ENCODE results near the gene GPC6. TPM values are rescaled to one million over a fixed set of nuclear protein-coding genes. Genes with fewer than 3 reads are reported as not detected.
"Not testable (repeated sequence)": the region's sequence is repeated elsewhere in the genome, so short reads cannot be mapped to it uniquely, and the experiment has no call there.

Gene GPC6
- total RNA-seq, 4 donors from 2014 or later, result 6.7 to 67.2 (median 11.1) TPM

- Histone ChIP-seq H3K27me3 (no peaks in the 10 kb centered on the region), H3K9me3 (no peaks in the 10 kb centered on the region), H3K27ac (no peak overlapping the region), H3K36me3 (no peaks in the 10 kb centered on the region), H3K4me1 (no peaks in the 10 kb centered on the region), H3K4me3 (no peak overlapping the region)
- TF ChIP-seq POLR2A (IDR thresholded peaks at IDR 0.05), result no peak
- no peak for TF ChIP-seq CTCF (IDR thresholded peaks at IDR 0.05)
- intact Hi-C loops (cut with DNase I; ENCODE audit: low total_unique reads), result no loop called here
- no peak for DNase-seq
Observed at GRCh38 chr13:94298346-94298745, 1071.7 kb downstream of the GPC6 start.

DNA sequence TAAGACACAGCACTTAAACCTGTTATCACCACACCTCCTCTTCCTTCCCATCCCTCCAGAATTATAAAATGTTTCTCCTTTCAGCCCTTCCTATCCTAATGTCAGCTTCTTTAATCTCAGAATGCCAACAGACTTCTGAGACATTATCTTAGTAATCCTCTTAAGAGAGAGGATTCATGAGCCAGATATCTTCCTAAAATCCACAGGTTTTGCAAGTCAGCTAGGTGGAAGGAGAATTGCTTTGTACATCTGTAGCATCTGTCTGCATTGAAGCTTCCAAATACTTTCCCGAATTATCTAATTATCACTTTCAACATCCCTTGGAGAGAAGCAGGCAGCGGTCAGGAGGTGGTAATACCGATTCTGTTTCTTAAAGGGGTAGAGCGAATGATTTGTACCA is 1073.8 kb downstream of the GPC6 start:
- H3K9me3 ChIP-seq, result no peaks in the 10 kb centered on the region
- intact Hi-C loops (cut with DNase I; ENCODE audit: low total_unique reads), result no loop called here
- H3K27ac ChIP-seq, result no peak overlapping the region
- H3K27me3 ChIP-seq, result no peaks in the 10 kb centered on the region
- no peak for DNase-seq
- no peaks in the 10 kb centered on the region for H3K4me1 ChIP-seq
- no peaks in the 10 kb centered on the region for H3K36me3 ChIP-seq
- TF ChIP-seq CTCF (IDR thresholded peaks at IDR 0.05), result no peak
- TF ChIP-seq POLR2A (IDR thresholded peaks at IDR 0.05), result no peak
- H3K4me3 ChIP-seq, result no peak overlapping the region

DNA sequence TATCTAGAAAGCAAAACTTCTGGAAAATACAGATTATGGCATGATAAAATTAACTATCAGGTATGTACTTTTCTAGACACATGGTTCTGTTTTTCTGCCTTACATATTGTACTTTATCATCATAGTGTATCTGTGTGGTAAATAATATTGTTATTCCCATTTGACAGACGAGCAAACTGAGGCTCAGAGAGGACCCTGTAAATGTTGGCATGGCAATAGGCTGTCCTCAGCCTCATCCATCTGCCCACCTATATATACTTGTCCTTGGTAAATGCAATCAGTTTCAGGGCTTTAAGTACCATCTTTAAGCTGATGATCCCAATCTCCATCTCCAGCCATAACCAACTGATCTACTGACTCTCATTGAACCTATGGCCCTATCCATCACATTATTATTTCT is 1074.9 kb downstream of the GPC6 start:
- intact Hi-C loops (cut with DNase I; ENCODE audit: low total_unique reads), result no loop called here
- no peaks in the 10 kb centered on the region for H3K36me3 ChIP-seq
- H3K27ac ChIP-seq, result no peak overlapping the region
- TF ChIP-seq POLR2A (IDR thresholded peaks at IDR 0.05) (no peak), CTCF (IDR thresholded peaks at IDR 0.05) (no peak)
- no peaks in the 10 kb centered on the region for H3K27me3 ChIP-seq
- no peaks in the 10 kb centered on the region for H3K9me3 ChIP-seq
- H3K4me1 ChIP-seq, result no peaks in the 10 kb centered on the region
- H3K4me3 ChIP-seq, result no peak overlapping the region
- no peak for DNase-seq

DNA sequence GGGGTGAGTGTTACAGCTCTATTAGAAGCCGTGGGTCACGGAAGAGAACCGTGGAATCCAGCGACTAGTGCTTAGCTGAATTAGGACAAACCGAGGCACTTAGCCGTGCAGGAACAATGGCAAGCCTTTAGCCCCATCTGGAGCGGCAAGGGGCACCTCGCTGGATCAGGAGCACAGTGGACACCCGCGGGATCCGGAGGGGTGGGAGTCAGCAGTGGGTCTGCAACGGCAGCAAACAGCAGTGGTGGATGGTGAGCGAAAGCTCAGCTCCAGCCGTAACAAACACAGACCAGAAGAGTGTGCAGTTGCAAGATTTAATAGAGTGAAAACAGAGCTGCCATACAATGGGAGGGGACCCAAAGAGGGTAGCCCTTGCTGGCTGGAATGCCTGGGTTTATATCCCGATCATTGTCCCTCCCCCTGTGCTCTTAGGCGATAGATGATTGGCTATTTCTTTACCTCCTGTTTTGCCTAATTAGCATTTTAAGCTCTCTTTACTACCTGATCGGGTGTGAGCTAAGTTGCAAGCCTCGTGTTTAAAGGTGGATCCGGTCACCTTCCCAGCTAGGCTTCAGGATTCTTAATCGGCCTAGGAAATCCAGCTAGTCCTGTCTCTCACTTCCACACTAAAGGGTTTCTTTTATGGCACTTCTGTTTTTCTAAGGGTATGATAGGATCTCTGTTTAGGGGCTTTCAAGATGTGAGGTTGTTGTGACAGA is 1076.4 kb downstream of the GPC6 start:
- H3K27ac ChIP-seq; H3K4me1 ChIP-seq; intact Hi-C loops (cut with DNase I; ENCODE audit: low total_unique reads); H3K36me3 ChIP-seq; H3K27me3 ChIP-seq; DNase-seq; H3K4me3 ChIP-seq; H3K9me3 ChIP-seq: not testable (repeated sequence)

- no peak overlapping the region for H3K4me3 ChIP-seq
- H3K27me3 ChIP-seq, result no peaks in the 10 kb centered on the region
- no peak for DNase-seq
- no peaks in the 10 kb centered on the region for H3K4me1 ChIP-seq
- TF ChIP-seq CTCF (IDR thresholded peaks at IDR 0.05) (no peak), POLR2A (IDR thresholded peaks at IDR 0.05) (no peak)
- H3K9me3 ChIP-seq, result no peaks in the 10 kb centered on the region
- H3K36me3 ChIP-seq, result no peaks in the 10 kb centered on the region
- H3K27ac ChIP-seq, result no peak overlapping the region
- intact Hi-C loops (cut with DNase I; ENCODE audit: low total_unique reads), result no loop called here
Observed at GRCh38 chr13:94303644-94304174, 1077.1 kb downstream of the GPC6 start.

Data from uterus (tissue), 4 donors.